HEK293 (cell line): Measurements from ENCODE around the gene PYGM.

Source experiments
- PRDM1 ChIP-seq: fragments of 450-650 bp; formaldehyde crosslinking; IDR thresholded peaks from 2 replicates; pipeline ENCODE4; 2016; ENCODE audit warnings: missing biosample characterization, missing genetic modification characterization
- TCF7L2 ChIP-seq: IDR thresholded peaks from 2 replicates; pipeline ENCODE4 v1.6.1; 2011; ENCODE audit warnings: low read depth, mild to moderate bottlenecking, inconsistent platforms, low read length, moderate library complexity, borderline replicate concordance
- ZBTB21 ChIP-seq: fragments of 450-650 bp; formaldehyde crosslinking; IDR thresholded peaks from 2 replicates; pipeline ENCODE4 v1.5.1; 2017; ENCODE audit warnings: missing biosample characterization, missing genetic modification characterization
- ZNF121 ChIP-seq: fragments of 450-650 bp; formaldehyde crosslinking; IDR thresholded peaks from 2 replicates; pipeline ENCODE4 v1.5.1; 2016; ENCODE audit warnings: missing biosample characterization, missing genetic modification characterization
- ZNF184 ChIP-seq: fragments of 450-650 bp; IDR thresholded peaks from 2 replicates; pipeline ENCODE4 v1.5.1; 2018; ENCODE audit warnings: missing biosample characterization, mild to moderate bottlenecking, missing genetic modification characterization
- ZNF416 ChIP-seq: fragments of 450-650 bp; formaldehyde crosslinking; IDR thresholded peaks from 2 replicates; pipeline ENCODE4 v1.5.1; 2016; ENCODE audit warnings: missing biosample characterization, missing genetic modification characterization
- ZNF544 ChIP-seq: fragments of 450-650 bp; formaldehyde crosslinking; IDR thresholded peaks from 2 replicates; pipeline ENCODE4 v1.5.0; 2017; ENCODE audit warnings: missing biosample characterization, missing genetic modification characterization
- TF ChIP-seq, protein P1 (sequence below): fragments of 450-650 bp; formaldehyde crosslinking; IDR thresholded peaks from 2 replicates; pipeline ENCODE4 v1.5.1; 2016; ENCODE audit warnings: missing biosample characterization, missing genetic modification characterization
- TF ChIP-seq, protein P2 (sequence below): fragments of 450-650 bp; formaldehyde crosslinking; IDR thresholded peaks from 2 replicates; pipeline ENCODE4 v1.5.1; 2016; ENCODE audit warnings: missing biosample characterization, missing genetic modification characterization
- TF ChIP-seq, protein P3 (sequence below): fragments of 450-650 bp; formaldehyde crosslinking; IDR thresholded peaks from 2 replicates; pipeline ENCODE4 v1.5.1; 2016; ENCODE audit warnings: missing biosample characterization, missing genetic modification characterization, low read depth
- TF ChIP-seq, protein P4 (sequence below): fragments of 450-650 bp; formaldehyde crosslinking; IDR thresholded peaks from 2 replicates; pipeline ENCODE4 v1.5.1; 2017; ENCODE audit warnings: missing biosample characterization, missing genetic modification characterization
- TF ChIP-seq, protein P5 (sequence below): fragments of 450-650 bp; formaldehyde crosslinking; IDR thresholded peaks from 2 replicates; pipeline ENCODE4 v1.5.1; 2016; ENCODE audit warnings: missing biosample characterization, missing genetic modification characterization

DNA sequence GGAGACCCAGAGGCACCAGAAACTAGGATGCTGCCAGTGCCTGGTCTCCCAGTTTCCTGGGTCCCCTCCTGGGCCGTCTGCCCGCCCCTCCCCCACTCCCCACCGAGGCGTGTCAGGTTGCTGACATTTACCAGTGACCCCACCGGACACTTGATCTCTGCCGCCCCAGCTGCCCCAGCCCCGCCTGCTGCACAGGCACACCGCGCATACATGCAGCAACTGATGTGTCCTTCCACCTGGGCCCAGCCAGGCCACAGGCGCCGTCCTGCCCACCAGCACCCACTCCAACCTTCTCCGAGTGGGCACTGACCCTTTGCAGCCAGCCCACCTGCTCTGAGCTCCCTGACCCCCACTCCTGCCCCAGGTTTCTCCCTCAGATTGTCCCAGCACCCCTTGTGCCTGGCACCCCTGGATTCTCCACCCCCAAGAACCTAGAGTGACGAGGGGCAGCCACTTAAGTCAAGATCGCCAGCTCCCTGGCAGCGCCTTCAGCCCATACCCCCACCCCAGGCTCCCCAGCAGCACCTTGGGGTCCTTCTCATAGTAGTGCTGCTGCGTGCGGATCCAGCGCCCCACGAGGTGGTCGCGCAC is 548 bp downstream of the PYGM start:
- TF ChIP-seq, protein P1, sequence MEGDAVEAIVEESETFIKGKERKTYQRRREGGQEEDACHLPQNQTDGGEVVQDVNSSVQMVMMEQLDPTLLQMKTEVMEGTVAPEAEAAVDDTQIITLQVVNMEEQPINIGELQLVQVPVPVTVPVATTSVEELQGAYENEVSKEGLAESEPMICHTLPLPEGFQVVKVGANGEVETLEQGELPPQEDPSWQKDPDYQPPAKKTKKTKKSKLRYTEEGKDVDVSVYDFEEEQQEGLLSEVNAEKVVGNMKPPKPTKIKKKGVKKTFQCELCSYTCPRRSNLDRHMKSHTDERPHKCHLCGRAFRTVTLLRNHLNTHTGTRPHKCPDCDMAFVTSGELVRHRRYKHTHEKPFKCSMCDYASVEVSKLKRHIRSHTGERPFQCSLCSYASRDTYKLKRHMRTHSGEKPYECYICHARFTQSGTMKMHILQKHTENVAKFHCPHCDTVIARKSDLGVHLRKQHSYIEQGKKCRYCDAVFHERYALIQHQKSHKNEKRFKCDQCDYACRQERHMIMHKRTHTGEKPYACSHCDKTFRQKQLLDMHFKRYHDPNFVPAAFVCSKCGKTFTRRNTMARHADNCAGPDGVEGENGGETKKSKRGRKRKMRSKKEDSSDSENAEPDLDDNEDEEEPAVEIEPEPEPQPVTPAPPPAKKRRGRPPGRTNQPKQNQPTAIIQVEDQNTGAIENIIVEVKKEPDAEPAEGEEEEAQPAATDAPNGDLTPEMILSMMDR (tag by site-specific recombination) = no peak
- TF ChIP-seq TCF7L2 (no peak), ZNF544 (tag by site-specific recombination) (no peak), ZBTB21 (tag by site-specific recombination) (no peak), ZNF121 (tag by site-specific recombination) (no peak), ZNF416 (tag by site-specific recombination) (no peak), PRDM1 (tag by site-specific recombination) (no peak), ZNF184 (tag by site-specific recombination) (no peak)
- TF ChIP-seq, protein P2, sequence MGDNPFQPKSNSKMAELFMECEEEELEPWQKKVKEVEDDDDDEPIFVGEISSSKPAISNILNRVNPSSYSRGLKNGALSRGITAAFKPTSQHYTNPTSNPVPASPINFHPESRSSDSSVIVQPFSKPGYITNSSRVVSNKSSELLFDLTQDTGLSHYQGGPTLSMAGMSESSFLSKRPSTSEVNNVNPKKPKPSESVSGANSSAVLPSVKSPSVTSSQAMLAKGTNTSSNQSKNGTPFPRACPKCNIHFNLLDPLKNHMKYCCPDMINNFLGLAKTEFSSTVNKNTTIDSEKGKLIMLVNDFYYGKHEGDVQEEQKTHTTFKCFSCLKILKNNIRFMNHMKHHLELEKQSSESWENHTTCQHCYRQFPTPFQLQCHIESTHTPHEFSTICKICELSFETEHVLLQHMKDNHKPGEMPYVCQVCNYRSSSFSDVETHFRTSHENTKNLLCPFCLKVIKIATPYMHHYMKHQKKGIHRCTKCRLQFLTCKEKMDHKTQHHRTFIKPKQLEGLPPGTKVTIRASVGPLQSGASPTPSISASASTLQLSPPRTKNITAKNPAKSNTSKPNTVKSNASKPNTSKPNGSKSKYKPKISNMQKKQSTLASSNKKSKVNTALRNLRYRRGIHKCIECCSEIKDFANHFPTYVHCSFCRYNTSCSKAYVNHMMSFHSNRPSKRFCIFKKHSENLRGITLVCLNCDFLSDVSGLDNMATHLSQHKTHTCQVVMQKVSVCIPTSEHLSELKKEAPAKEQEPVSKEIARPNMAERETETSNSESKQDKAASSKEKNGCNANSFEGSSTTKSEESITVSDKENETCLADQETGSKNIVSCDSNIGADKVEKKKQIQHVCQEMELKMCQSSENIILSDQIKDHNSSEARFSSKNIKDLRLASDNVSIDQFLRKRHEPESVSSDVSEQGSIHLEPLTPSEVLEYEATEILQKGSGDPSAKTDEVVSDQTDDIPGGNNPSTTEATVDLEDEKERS (tag by site-specific recombination) = no peak
- TF ChIP-seq, protein P3, sequence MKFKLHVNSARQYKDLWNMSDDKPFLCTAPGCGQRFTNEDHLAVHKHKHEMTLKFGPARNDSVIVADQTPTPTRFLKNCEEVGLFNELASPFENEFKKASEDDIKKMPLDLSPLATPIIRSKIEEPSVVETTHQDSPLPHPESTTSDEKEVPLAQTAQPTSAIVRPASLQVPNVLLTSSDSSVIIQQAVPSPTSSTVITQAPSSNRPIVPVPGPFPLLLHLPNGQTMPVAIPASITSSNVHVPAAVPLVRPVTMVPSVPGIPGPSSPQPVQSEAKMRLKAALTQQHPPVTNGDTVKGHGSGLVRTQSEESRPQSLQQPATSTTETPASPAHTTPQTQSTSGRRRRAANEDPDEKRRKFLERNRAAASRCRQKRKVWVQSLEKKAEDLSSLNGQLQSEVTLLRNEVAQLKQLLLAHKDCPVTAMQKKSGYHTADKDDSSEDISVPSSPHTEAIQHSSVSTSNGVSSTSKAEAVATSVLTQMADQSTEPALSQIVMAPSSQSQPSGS (tag by site-specific recombination) = no peak
- TF ChIP-seq, protein P4, sequence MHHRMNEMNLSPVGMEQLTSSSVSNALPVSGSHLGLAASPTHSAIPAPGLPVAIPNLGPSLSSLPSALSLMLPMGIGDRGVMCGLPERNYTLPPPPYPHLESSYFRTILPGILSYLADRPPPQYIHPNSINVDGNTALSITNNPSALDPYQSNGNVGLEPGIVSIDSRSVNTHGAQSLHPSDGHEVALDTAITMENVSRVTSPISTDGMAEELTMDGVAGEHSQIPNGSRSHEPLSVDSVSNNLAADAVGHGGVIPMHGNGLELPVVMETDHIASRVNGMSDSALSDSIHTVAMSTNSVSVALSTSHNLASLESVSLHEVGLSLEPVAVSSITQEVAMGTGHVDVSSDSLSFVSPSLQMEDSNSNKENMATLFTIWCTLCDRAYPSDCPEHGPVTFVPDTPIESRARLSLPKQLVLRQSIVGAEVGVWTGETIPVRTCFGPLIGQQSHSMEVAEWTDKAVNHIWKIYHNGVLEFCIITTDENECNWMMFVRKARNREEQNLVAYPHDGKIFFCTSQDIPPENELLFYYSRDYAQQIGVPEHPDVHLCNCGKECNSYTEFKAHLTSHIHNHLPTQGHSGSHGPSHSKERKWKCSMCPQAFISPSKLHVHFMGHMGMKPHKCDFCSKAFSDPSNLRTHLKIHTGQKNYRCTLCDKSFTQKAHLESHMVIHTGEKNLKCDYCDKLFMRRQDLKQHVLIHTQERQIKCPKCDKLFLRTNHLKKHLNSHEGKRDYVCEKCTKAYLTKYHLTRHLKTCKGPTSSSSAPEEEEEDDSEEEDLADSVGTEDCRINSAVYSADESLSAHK (tag by site-specific recombination) = no peak
- TF ChIP-seq, protein P5, sequence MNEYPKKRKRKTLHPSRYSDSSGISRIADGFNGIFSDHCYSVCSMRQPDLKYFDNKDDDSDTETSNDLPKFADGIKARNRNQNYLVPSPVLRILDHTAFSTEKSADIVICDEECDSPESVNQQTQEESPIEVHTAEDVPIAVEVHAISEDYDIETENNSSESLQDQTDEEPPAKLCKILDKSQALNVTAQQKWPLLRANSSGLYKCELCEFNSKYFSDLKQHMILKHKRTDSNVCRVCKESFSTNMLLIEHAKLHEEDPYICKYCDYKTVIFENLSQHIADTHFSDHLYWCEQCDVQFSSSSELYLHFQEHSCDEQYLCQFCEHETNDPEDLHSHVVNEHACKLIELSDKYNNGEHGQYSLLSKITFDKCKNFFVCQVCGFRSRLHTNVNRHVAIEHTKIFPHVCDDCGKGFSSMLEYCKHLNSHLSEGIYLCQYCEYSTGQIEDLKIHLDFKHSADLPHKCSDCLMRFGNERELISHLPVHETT = no peak
